KMS-11 (cell line): ENCODE measurements around the gene MAPK1IP1L.

ENCODE experiments used
- H2AFZ ChIP-seq: fragments of 200-600 bp; sonication (generic); 2 replicates; pipeline ENCODE4 v1.6.1; 2016; ENCODE audit warnings: antibody characterized with exemption, mixed run types, low read depth
- H3K27ac ChIP-seq: fragments of 200-600 bp; sonication (generic); 2 replicates; pipeline ENCODE4 v1.6.1; 2016; ENCODE audit warnings: mild to moderate bottlenecking, mixed run types
- H3K27me3 ChIP-seq: fragments of 200-600 bp; sonication (generic); 2 replicates; pipeline ENCODE4 v1.6.1; 2017; ENCODE audit warnings: mild to moderate bottlenecking, low read depth, mixed run types, moderate library complexity; ENCODE audit not compliant: insufficient read depth
- H3K36me3 ChIP-seq: fragments of 200-600 bp; sonication (generic); 2 replicates; pipeline ENCODE4 v1.6.1; 2017; ENCODE audit warnings: mild to moderate bottlenecking, mixed run types; ENCODE audit not compliant: insufficient read depth
- H3K4me1 ChIP-seq: fragments of 200-600 bp; sonication (generic); 2 replicates; pipeline ENCODE4 v1.6.1; 2016; ENCODE audit warnings: mild to moderate bottlenecking, low read depth, mixed run types; ENCODE audit not compliant: poor library complexity, severe bottlenecking
- H3K4me2 ChIP-seq: fragments of 200-600 bp; sonication (generic); 2 replicates; pipeline ENCODE4 v1.7.0; 2016; ENCODE audit warnings: mild to moderate bottlenecking, mixed run types
- H3K4me3 ChIP-seq: fragments of 200-600 bp; sonication (generic); IDR thresholded peaks from 2 replicates; pipeline ENCODE4 v1.6.1; 2017; ENCODE audit warnings: low read depth, low read length, mixed read lengths; ENCODE audit not compliant: insufficient read depth
- H3K79me2 ChIP-seq: fragments of 200-600 bp; sonication (generic); 2 replicates; pipeline ENCODE4 v1.6.1; 2016; ENCODE audit warnings: low read depth, mixed run types; ENCODE audit not compliant: insufficient read depth
- H3K9ac ChIP-seq: fragments of 200-600 bp; sonication (generic); 2 replicates; pipeline ENCODE4 v1.6.1; 2016; ENCODE audit warnings: mild to moderate bottlenecking, mixed run types
- H4K20me1 ChIP-seq: fragments of 200-600 bp; sonication (generic); 2 replicates; pipeline ENCODE4 v1.6.1; 2016; ENCODE audit warnings: mild to moderate bottlenecking, mixed run types; ENCODE audit not compliant: insufficient read depth
- CTCF ChIP-seq: fragments of 200-600 bp; sonication (generic); conservative IDR thresholded peaks from 2 replicates; pipeline ENCODE4 v1.6.1; 2017; ENCODE audit warnings: low read depth, mild to moderate bottlenecking, antibody characterized with exemption, low read length, moderate library complexity, mixed read lengths

The MAPK1IP1L gene

DNA sequence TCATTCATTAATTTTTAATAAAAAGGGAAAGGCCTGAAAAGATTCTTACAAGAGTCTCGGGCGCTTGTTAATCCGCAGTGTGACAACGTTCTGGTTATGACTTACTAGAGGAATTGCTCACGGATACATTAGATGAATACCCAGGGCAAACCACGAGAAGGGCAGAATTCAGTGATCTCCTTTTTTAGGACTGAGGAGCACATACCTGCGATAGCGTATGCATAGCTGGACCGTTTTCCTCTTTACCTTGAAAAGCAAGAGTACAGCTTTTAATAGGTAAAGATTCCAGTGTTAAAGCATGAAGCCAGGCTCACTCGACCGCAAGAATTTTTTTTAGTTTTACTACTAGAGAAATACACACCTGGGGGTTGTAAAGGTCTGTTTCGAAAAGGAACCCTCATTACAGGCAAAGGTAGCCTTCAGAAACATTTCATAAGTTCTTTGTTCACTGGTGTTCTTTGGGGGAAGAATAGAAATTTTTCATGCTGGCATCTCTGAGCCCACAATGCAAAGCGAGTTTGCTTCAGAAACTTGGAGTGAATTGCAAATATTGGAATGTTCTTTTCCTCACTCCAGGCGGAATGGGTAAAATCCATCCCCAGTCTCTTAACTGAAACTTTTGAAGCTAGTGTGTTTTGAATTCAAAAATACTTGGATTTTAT lies 953 bp downstream of the MAPK1IP1L start:
- H2AFZ ChIP-seq, result no peak overlapping the region; the same call in 1 of the 2 replicates
- peak overlapping the region; percentile 93 for H3K27ac ChIP-seq
- H3K79me2 ChIP-seq, result peaks cover 53% of the 10 kb centered on the region
- H3K9ac ChIP-seq, result peak overlapping the region; percentile 98
- no peak for TF ChIP-seq CTCF
- peaks cover 12% of the 10 kb centered on the region for H3K4me1 ChIP-seq
- H4K20me1 ChIP-seq, result peaks cover 18% of the 10 kb centered on the region; the same call in 1 of the 2 replicates
- H3K27me3 ChIP-seq, result no peaks in the 10 kb centered on the region
- H3K36me3 ChIP-seq, result no peaks in the 10 kb centered on the region
- no peak overlapping the region for H3K4me3 ChIP-seq
- peak overlapping the region; percentile 97 for H3K4me2 ChIP-seq

- H3K27me3 ChIP-seq, result no peaks in the 10 kb centered on the region
- H4K20me1 ChIP-seq, result peaks cover 18% of the 10 kb centered on the region; the same call in 1 of the 2 replicates
- no peak overlapping the region for H3K9ac ChIP-seq
- peak overlapping the region; percentile 97 for H3K4me2 ChIP-seq
- H3K4me1 ChIP-seq, result peaks cover 12% of the 10 kb centered on the region
- peaks cover 56% of the 10 kb centered on the region for H3K79me2 ChIP-seq
- TF ChIP-seq CTCF, result no peak
- no peak overlapping the region for H2AFZ ChIP-seq
- H3K4me3 ChIP-seq, result no peak overlapping the region
- H3K36me3 ChIP-seq, result no peaks in the 10 kb centered on the region
- no peak overlapping the region; the same call in 1 of the 2 replicates for H3K27ac ChIP-seq
These were observed 1.6 kb downstream of the MAPK1IP1L start for GRCh38 chr14:55053018-55053417.

- no peaks in the 10 kb centered on the region for H3K36me3 ChIP-seq
- peaks cover 12% of the 10 kb centered on the region for H3K4me1 ChIP-seq
- H3K4me2 ChIP-seq, result peak overlapping the region; percentile 97; the same call in 1 of the 2 replicates
- peaks cover 60% of the 10 kb centered on the region for H3K79me2 ChIP-seq
- peaks cover 18% of the 10 kb centered on the region; the same call in 1 of the 2 replicates for H4K20me1 ChIP-seq
- TF ChIP-seq CTCF, result no peak
- no peak overlapping the region for H3K27ac ChIP-seq
- no peak overlapping the region for H2AFZ ChIP-seq
- H3K9ac ChIP-seq, result no peak overlapping the region
- no peak overlapping the region for H3K4me3 ChIP-seq
- H3K27me3 ChIP-seq, result no peaks in the 10 kb centered on the region
These were observed 2.1 kb downstream of the MAPK1IP1L start for GRCh38 chr14:55053500-55053899.

DNA sequence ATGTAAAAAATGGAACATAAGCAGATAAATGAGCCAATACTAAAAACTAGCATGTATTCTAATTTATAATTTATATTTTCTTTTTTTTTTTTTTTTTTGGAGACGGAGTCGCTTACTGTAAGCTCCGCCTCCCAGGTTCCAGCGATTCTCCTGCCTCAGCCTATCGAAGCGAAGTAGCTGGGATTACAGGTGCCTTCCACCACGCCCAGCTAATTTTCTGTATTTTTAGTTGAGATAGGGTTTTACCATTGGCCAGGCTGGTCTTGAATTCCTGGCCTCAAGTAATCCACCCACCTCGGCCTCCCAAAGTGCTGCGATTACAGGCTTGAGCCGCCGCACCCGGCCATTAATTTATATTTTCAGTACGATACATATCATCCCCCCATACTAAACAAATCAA lies 2.7 kb downstream of the MAPK1IP1L start:
- Histone ChIP-seq H3K27ac (no peak overlapping the region), H4K20me1 (peaks cover 18% of the 10 kb centered on the region; the same call in 1 of the 2 replicates), H2AFZ (no peak overlapping the region), H3K9ac (no peak overlapping the region), H3K4me2 (no peak overlapping the region), H3K4me3 (no peak overlapping the region), H3K79me2 (peaks cover 60% of the 10 kb centered on the region), H3K27me3 (no peaks in the 10 kb centered on the region), H3K36me3 (no peaks in the 10 kb centered on the region), H3K4me1 (peaks cover 12% of the 10 kb centered on the region)
- no peak for TF ChIP-seq CTCF
